ENCODE measurements around the gene SUCO. TPM values are rescaled to one million over a fixed set of nuclear protein-coding genes. Genes with fewer than 3 reads are reported as not detected.

Gene SUCO
- total and polyA plus RNA-seq, 2 of the 4 experiments (the other 2 are of a cell fraction) = 11.4 to 21.5 TPM

- Histone ChIP-seq H3K27ac (ENCODE audit: insufficient read depth, low read length) (no peak overlapping the region), H4K20me1 (ENCODE audit: insufficient read depth, low read length) (no peaks in the 10 kb centered on the region), H2AFZ (replicated peaks; ENCODE audit: low read length, poor library complexity) (no peak overlapping the region), H3K9me3 (ENCODE audit: control insufficient read depth, insufficient read depth, low read length) (peaks cover 1% of the 10 kb centered on the region; the same call in 1 of the 2 replicates), H2BK5ac (ENCODE audit: low read depth, low read length, poor library complexity, severe bottlenecking) (no peak overlapping the region), H3K14ac (replicated peaks; ENCODE audit: low read depth, low read length) (no peak overlapping the region), H3K4me2 (ENCODE audit: low read depth, low read length) (no peak overlapping the region), H2BK120ac (ENCODE audit: low read depth, low read length) (no peak overlapping the region), H4K91ac (ENCODE audit: insufficient read depth, low read depth, low read length) (no peak overlapping the region), H2AK9ac (replicated peaks; ENCODE audit: low read depth, low read length, poor library complexity) (no peak overlapping the region), H2BK20ac (ENCODE audit: low read depth, low read length) (no peak overlapping the region), H3K36me3 (ENCODE audit: control insufficient read depth, insufficient read depth, low read length) (no peaks in the 10 kb centered on the region), H3K56ac (ENCODE audit: extremely low read depth, insufficient read depth, low read length) (no peak overlapping the region), H3K4me3 (ENCODE audit: insufficient read depth, low read depth, low read length) (no peak overlapping the region), H3K9ac (ENCODE audit: low read depth, low read length) (no peak overlapping the region), H3K79me1 (ENCODE audit: low read depth in 1 of 2, low read length in 2 of 2) (no peaks in the 10 kb centered on the region), H3K9me1 (ENCODE audit: insufficient read depth, low read length) (no peaks in the 10 kb centered on the region), H3K4ac (ENCODE audit: low read depth, low read length) (no peak overlapping the region), H4K8ac (ENCODE audit: low read depth in 2 of 2, low read length in 2 of 2) (no peak overlapping the region), H3K23ac (ENCODE audit: low read depth, low read length) (no peak overlapping the region), H2AK5ac (ENCODE audit: low read depth, low read length) (no peak overlapping the region), H4K5ac (ENCODE audit: low read depth, low read length) (no peak overlapping the region), H3K18ac (ENCODE audit: low read depth, low read length) (no peak overlapping the region), H2BK15ac (ENCODE audit: low read depth, low read length) (no peak overlapping the region), H3K4me1 (ENCODE audit: control insufficient read depth, insufficient read depth, low read length) (no peaks in the 10 kb centered on the region), H3K27me3 (ENCODE audit: control insufficient read depth, insufficient read depth, low read length) (peaks cover 9% of the 10 kb centered on the region; the same call in 1 of the 2 replicates)
- ChIA-PET POLR2A (ENCODE audit: unreplicated experiment) (no interaction called here), CTCF (no interaction called here)
- in situ Hi-C loops (cut with MboI; ENCODE audit: low sequenced_read_pairs) = no loop called here
- no TSS peak for BruUV-seq (replicated peaks)
- DNase-seq (no peak), ATAC-seq (ENCODE audit: low read depth) (no peak)
- WGBS, 2 experiments (ENCODE audit: extremely low coverage in 2 of 2, insufficient read length in 1 of 2) = no CpG with 5 or more reads among the region's 3 CpGs
- dilution Hi-C loops (cut with HindIII; ENCODE audit: low sequenced_read_pairs, unreplicated experiment) = no loop called here
- TF ChIP-seq RCOR1 (IDR thresholded peaks at IDR 0.05; ENCODE audit: insufficient replicate concordance, low read length) (no peak), POLR2A (IDR thresholded peaks at IDR 0.05; ENCODE audit: low read depth, low read length) (no peak), CEBPB (IDR thresholded peaks at IDR 0.05; ENCODE audit: low read depth, low read length) (no peak), FOS (IDR thresholded peaks at IDR 0.05; ENCODE audit: low read depth, low read length) (no peak), SMC3 (IDR thresholded peaks at IDR 0.05; ENCODE audit: low read depth, low read length) (no peak), CHD1 (IDR thresholded peaks at IDR 0.05; ENCODE audit: low read depth, low read length) (no peak)
- intact Hi-C loops (cut with micrococcal nuclease) = no loop called here
Measured at GRCh38 chr1:172514108-172514507, 18.8 kb upstream of the SUCO start.

All from IMR-90 (cell line).